SU-DHL-6 (cell line): ENCODE results near the gene IFT52.

Experiments used
- EZH2phosphoT487 ChIP-seq: fragments of 200-600 bp; sonication (generic), shearing (Covaris generic); conservative IDR thresholded peaks from 2 replicates; pipeline ENCODE4 v1.6.1; 2018; ENCODE audit warnings: mild to moderate bottlenecking, antibody characterized with exemption, low read length, moderate library complexity, mixed read lengths
- TF ChIP-seq, protein P1 (sequence below): fragments of 200-600 bp; sonication (generic); IDR thresholded peaks from one replicate; pipeline ENCODE4 v1.5.1; 2017; ENCODE audit warnings: antibody characterized with exemption, mild to moderate bottlenecking, low read length, moderate library complexity; ENCODE audit not compliant: insufficient read depth, poor library complexity, severe bottlenecking

DNA sequence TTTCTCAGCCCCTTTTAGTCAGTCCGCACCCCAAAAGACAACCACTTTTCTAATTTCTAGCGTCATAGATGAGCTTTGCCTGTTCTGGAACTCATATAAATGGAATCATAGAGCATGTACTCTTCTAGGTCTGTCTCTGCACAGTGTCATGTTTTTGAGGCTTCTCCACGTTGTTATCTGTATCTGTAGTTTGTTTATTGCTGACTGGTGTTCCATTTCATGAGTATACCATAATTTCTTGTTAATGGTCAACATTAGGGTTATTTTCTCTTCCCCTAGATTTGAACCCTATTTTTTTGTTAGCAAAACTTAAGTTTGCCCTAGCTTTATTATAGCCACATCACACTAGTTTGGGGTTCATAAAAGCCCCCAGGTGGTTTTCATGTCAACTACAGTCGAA lies 48.1 kb upstream of the IFT52 start:
- TF ChIP-seq, protein P1, sequence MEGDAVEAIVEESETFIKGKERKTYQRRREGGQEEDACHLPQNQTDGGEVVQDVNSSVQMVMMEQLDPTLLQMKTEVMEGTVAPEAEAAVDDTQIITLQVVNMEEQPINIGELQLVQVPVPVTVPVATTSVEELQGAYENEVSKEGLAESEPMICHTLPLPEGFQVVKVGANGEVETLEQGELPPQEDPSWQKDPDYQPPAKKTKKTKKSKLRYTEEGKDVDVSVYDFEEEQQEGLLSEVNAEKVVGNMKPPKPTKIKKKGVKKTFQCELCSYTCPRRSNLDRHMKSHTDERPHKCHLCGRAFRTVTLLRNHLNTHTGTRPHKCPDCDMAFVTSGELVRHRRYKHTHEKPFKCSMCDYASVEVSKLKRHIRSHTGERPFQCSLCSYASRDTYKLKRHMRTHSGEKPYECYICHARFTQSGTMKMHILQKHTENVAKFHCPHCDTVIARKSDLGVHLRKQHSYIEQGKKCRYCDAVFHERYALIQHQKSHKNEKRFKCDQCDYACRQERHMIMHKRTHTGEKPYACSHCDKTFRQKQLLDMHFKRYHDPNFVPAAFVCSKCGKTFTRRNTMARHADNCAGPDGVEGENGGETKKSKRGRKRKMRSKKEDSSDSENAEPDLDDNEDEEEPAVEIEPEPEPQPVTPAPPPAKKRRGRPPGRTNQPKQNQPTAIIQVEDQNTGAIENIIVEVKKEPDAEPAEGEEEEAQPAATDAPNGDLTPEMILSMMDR = no peak
- TF ChIP-seq EZH2phosphoT487 = no peak
